Adrenal gland (tissue), 12 donors: ENCODE data around the gene ZNF296. TPM values are rescaled to one million over a fixed set of nuclear protein-coding genes. Genes with fewer than 3 reads are reported as not detected.
A peak's percentile ranks its signal among the peaks of the same experiment; 100 is the strongest.

Experiments used
- DNase-seq, 7 donors: peaks; one replicate each; pipeline ENCODE4 v3.0.0-alpha.2; 2019 to 2020
- H3K27ac ChIP-seq, 5 donors: fragments of 200-600 bp; sonication (generic) in 4 of 5; 1 replicate in 3 of 5; 2 replicates in 2 of 5; pipeline versions ENCODE4 v1.5.1 to v1.8.0; 2016 to 2020; ENCODE audit warnings: mild to moderate bottlenecking in 1 of 5
- H3K27me3 ChIP-seq: fragments of 200-600 bp; 2 replicates; pipeline ENCODE4 v1.8.0; 2021
- H3K36me3 ChIP-seq, 2 donors: fragments of 200-600 bp; replicated peaks in 1 of 2; 1 replicate in 1 of 2; 2 replicates in 1 of 2; pipeline versions ENCODE4 v1.5.1 to v1.8.0; 2018 to 2022
- H3K4me1 ChIP-seq, 2 donors: fragments of 200-600 bp; replicated peaks in 1 of 2; 1 replicate in 1 of 2; 2 replicates in 1 of 2; pipeline versions ENCODE4 v1.5.1 to v1.8.0; 2018 to 2021
- H3K4me3 ChIP-seq, 4 donors: fragments of 200-600 bp; sonication (generic) in 3 of 4; one replicate each; pipeline ENCODE4 v1.5.1; 2016 to 2018
- H3K9me3 ChIP-seq, 3 donors: fragments of 200-600 bp; sonication (generic) in 1 of 3; replicated peaks in 1 of 3; 1 replicate in 2 of 3; 2 replicates in 1 of 3; pipeline versions ENCODE4 v1.5.1 to v1.8.0; 2016 to 2021
- POLR2A ChIP-seq, 2 donors: fragments of 450-650 bp; IDR thresholded peaks; one replicate each; pipeline ENCODE4 v1.6.1; 2017; ENCODE audit warnings: antibody characterized with exemption in 2 of 2, mild to moderate bottlenecking in 2 of 2, moderate library complexity in 1 of 2
- WGBS, 4 donors: extraction: QIAGEN DNeasy Blood & Tissue Kit in 2 of 4; methylation state at CpG; one replicate each; pipeline versions ENCODE4 v1.1.5 to v1.1.7; 2013 to 2017; 5-methylcytosine and 5-hydroxymethylcytosine counted together
- intact Hi-C, 2 donors: fragments of 100-400 bp; cut with DNase I; formaldehyde crosslinking; loops; one replicate each; pipeline versions ENCODE4 v1.14.1 to v1.15.0; 2022 to 2023
- polyA plus RNA-seq, 3 donors: library from polyadenylated mRNA; stranded (reverse); fragments of 200-250 nt in 2 of 3; fragments of 350-450 nt in 1 of 3; fragmentation: Illumina TruSeq in 1 of 3; extraction: RNeasy Lipid Tissue Mini Kit (QIAGEN cat#74804) in 1 of 3; gene quantifications; one replicate each; pipeline ENCODE4 v1.2.3, GENCODE V29; 2013 to 2014
- total RNA-seq, 9 donors: library from RNA; depleted of rRNA in 4 of 9; stranded (reverse); fragments of >200 nt in 4 of 9; fragments of 120-200 nt in 1 of 9; fragmentation: NEBNext Ultra II Directional in 1 of 9; extraction: Animal tissue kit (Norgen Biotek cat#: 25700) in 1 of 9; gene quantifications; one replicate each; pipeline versions ENCODE4 v1.1.0 to v1.2.4, GENCODE V29; 2013 to 2023
- TF ChIP-seq, protein P1 (sequence below), 6 experiments: fragments of 450-650 bp in 4 of 6; fragments of 200-600 bp in 2 of 6; sonication (generic) in 1 of 6; IDR thresholded peaks; 1 replicate in 5 of 6; 2 replicates in 1 of 6; pipeline versions ENCODE4 v1.5.1 to v1.8.0; 2016 to 2021; ENCODE audit warnings: antibody characterized with exemption in 6 of 6, mild to moderate bottlenecking in 2 of 6, moderate library complexity in 1 of 6
- donor health status: healthy with polysubstance abuse.
- donor health status: Bipolar disorder and iron deficiency.
- donor health status: DM: yes; HTN: yes; CAD: no.
- donor health status: DM: no; HTN: no; CAD: no.
- donor health status: DM: no; HTN: no; CAD: no.
- donor health status: DM: yes; HTN: yes; CAD: no.

Gene ZNF296
- total and polyA plus RNA-seq, 12 donors = 0.06 to 13.2 (median 0.81) TPM; not detected in 2

DNA sequence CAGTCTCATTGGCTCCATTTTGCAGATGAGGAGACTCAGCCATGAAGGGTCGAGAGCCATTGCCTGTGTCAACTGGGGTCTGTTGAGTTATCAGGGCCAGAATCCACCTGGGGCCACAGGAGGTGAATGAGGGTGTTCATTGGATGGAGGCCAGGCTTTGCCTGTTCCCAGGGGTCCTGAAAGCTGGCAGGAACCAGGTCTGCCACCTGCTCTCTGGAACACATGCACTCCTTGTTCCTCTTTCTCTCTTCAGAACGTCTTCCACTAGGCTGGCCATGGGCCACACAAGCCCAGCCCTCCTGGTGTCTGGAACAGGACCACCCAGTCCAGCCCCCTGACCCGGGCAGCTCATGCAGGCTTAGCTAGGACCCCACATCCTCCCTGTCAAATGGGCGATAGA lies 37.8 kb upstream of the ZNF296 start:
- no peaks in the 10 kb centered on the region for H3K9me3 ChIP-seq
- no peaks in the 10 kb centered on the region for H3K27me3 ChIP-seq
- DNase-seq = no peak
- H3K4me1 ChIP-seq = peaks cover 18 to 39% of the 10 kb centered on the region in 2 donors
- WGBS, 4 donors = 78 to 93% (median 81%) methylated on average over 4 of the region's 4 CpGs
- no peak overlapping the region for H3K27ac ChIP-seq
- H3K36me3 ChIP-seq = no peaks in the 10 kb centered on the region
- intact Hi-C loops = no loop called here
- TF ChIP-seq, protein P1, sequence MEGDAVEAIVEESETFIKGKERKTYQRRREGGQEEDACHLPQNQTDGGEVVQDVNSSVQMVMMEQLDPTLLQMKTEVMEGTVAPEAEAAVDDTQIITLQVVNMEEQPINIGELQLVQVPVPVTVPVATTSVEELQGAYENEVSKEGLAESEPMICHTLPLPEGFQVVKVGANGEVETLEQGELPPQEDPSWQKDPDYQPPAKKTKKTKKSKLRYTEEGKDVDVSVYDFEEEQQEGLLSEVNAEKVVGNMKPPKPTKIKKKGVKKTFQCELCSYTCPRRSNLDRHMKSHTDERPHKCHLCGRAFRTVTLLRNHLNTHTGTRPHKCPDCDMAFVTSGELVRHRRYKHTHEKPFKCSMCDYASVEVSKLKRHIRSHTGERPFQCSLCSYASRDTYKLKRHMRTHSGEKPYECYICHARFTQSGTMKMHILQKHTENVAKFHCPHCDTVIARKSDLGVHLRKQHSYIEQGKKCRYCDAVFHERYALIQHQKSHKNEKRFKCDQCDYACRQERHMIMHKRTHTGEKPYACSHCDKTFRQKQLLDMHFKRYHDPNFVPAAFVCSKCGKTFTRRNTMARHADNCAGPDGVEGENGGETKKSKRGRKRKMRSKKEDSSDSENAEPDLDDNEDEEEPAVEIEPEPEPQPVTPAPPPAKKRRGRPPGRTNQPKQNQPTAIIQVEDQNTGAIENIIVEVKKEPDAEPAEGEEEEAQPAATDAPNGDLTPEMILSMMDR (IDR thresholded peaks at IDR 0.05) = no peak
- no peak for TF ChIP-seq POLR2A (IDR thresholded peaks at IDR 0.05)
- H3K4me3 ChIP-seq = no peak overlapping the region

- H3K36me3 ChIP-seq = no peaks in the 10 kb centered on the region
- H3K9me3 ChIP-seq = no peaks in the 10 kb centered on the region
- no peak overlapping the region for H3K4me3 ChIP-seq
- H3K27me3 ChIP-seq = no peaks in the 10 kb centered on the region
- H3K27ac ChIP-seq = no peak overlapping the region
- peaks cover 15 to 34% of the 10 kb centered on the region in 2 donors for H3K4me1 ChIP-seq
- no peak for TF ChIP-seq POLR2A (IDR thresholded peaks at IDR 0.05)
- TF ChIP-seq, protein P1 (IDR thresholded peaks at IDR 0.05) = no peak
- intact Hi-C loops = no loop called here
- WGBS, 4 donors = 47 to 81% (median 70%) methylated on average over 7 to 9 of the region's 9 CpGs
- no peak for DNase-seq
Observed at GRCh38 chr19:45113628-45114027, 37.4 kb upstream of the ZNF296 start.

GRCh38 chr19:45112111-45112827 lies 36.0 kb upstream of the ZNF296 start:
- TF ChIP-seq POLR2A (IDR thresholded peaks at IDR 0.05) = no peak
- TF ChIP-seq, protein P1 (IDR thresholded peaks at IDR 0.05) = no peak
- Histone ChIP-seq H3K4me3 (no peak overlapping the region), H3K4me1 (peaks cover 2 to 30% of the 10 kb centered on the region in 2 donors), H3K27ac (no peak overlapping the region), H3K9me3 (no peaks in the 10 kb centered on the region), H3K36me3 (no peaks in the 10 kb centered on the region), H3K27me3 (no peaks in the 10 kb centered on the region)
- intact Hi-C loops = no loop called here
- WGBS, 4 donors = 90 to 96% (median 93%) methylated on average over 10 to 11 of the region's 11 CpGs
- no peak for DNase-seq

- Histone ChIP-seq H3K4me3 (no peak overlapping the region), H3K9me3 (no peaks in the 10 kb centered on the region), H3K27me3 (no peaks in the 10 kb centered on the region), H3K4me1 (peaks cover 0 to 24% of the 10 kb centered on the region in 2 donors), H3K36me3 (no peaks in the 10 kb centered on the region), H3K27ac (peak overlapping the region in 1 of 5 donors; percentile 5)
- intact Hi-C loops = no loop called here
- TF ChIP-seq POLR2A (IDR thresholded peaks at IDR 0.05) = no peak
- TF ChIP-seq, protein P1 (IDR thresholded peaks at IDR 0.05) = no peak
- no peak for DNase-seq
- WGBS, 4 donors = 54 to 65% (median 59%) methylated on average over 3 to 5 of the region's 5 CpGs
Observed at GRCh38 chr19:45110851-45111266, 34.6 kb upstream of the ZNF296 start.
